SK-N-MC (cell line): ENCODE results near the gene AAGAB.

Experiments
- EZH2 ChIP-seq: fragments of 200-600 bp; sonication (generic); IDR thresholded peaks from one replicate; pipeline ENCODE4 v1.6.1; 2017; ENCODE audit warnings: antibody characterized with exemption
- POLR2AphosphoS5 ChIP-seq: IDR thresholded peaks from 2 replicates; pipeline ENCODE4 v1.6.1; 2012; ENCODE audit warnings: mild to moderate bottlenecking, low read depth, low read length, borderline replicate concordance

DNA sequence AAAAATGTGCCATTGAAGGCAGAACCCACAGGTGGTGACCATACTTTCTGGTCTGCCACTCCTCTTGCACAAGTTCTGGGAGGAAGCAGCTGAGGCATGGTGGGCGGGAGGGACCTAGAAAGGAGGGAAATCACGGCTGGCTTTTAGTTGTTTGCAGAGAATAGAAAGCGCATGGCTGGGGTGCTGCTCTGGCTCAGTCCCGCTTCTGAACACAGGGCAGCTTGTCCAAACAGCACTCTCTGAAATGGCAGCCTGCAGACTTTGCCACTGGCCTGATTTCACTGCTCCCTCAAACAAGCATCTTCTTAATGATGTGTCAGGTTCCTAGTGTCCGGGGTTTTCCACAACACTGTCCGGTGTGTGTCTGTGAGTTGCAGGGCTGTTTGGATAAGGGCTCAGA, 76.7 kb downstream of the AAGAB start:
- TF ChIP-seq POLR2AphosphoS5 (no peak), EZH2 (no peak)
